Cardiac fibroblast (primary cell): ENCODE measurements around the gene DDX11.
"Not testable (repeated sequence)": the region's sequence is repeated elsewhere in the genome, so short reads cannot be mapped to it uniquely, and the experiment has no call there.

Source experiments
- DNase-seq, 2 donors: peaks; one replicate each; pipeline versions ENCODE4 v3.0.0 to v3.0.0-alpha.2; 2010; ENCODE audit warnings: low read depth in 2 of 2
- H3K4me3 ChIP-seq, 2 donors: replicated peaks in 1 of 2; 1 replicate in 1 of 2; 2 replicates in 1 of 2; pipeline ENCODE4 v1.5.1; 2011; ENCODE audit warnings: low read depth in 2 of 2, low read length in 2 of 2, mild to moderate bottlenecking in 2 of 2, moderate library complexity in 1 of 2
- CTCF ChIP-seq: IDR thresholded peaks from one replicate; pipeline ENCODE4 v1.5.1; 2011; ENCODE audit warnings: low read depth, mild to moderate bottlenecking, low read length, inconsistent platforms

DDX11 gene

GRCh38 chr12:31118347-31119191, 44.9 kb downstream of the DDX11 start:
- no peak for TF ChIP-seq CTCF
- no peak overlapping the region for H3K4me3 ChIP-seq

GRCh38 chr12:31119192-31119802, 45.6 kb downstream of the DDX11 start:
- no peak for TF ChIP-seq CTCF
- no peak for DNase-seq
- H3K4me3 ChIP-seq = no peak overlapping the region

More at GRCh38 chr12:31118347-31119191, 44.9 kb downstream of the DDX11 start:
- peak in 1 of 2 donors; percentile 6 for DNase-seq

GRCh38 chr12:31119803-31120211, 46.1 kb downstream of the DDX11 start:
- H3K4me3 ChIP-seq = no peak overlapping the region
- TF ChIP-seq CTCF = no peak
- DNase-seq = no peak

GRCh38 chr12:31120392-31121008, 46.8 kb downstream of the DDX11 start:
- H3K4me3 ChIP-seq = no peak overlapping the region
- no peak for TF ChIP-seq CTCF
- DNase-seq = no peak

GRCh38 chr12:31121022-31121728, 47.5 kb downstream of the DDX11 start:
- H3K4me3 ChIP-seq, DNase-seq: not testable (repeated sequence)

- no peak for DNase-seq
- no peak for TF ChIP-seq CTCF
- no peak overlapping the region for H3K4me3 ChIP-seq
These were observed 48.8 kb downstream of the DDX11 start for GRCh38 chr12:31122481-31122880.

GRCh38 chr12:31124158-31124557, 50.5 kb downstream of the DDX11 start:
- not testable (repeated sequence) for H3K4me3 ChIP-seq, DNase-seq

GRCh38 chr12:31125171-31125570, 51.5 kb downstream of the DDX11 start:
- not testable (repeated sequence) for H3K4me3 ChIP-seq, DNase-seq

- DNase-seq, H3K4me3 ChIP-seq: not testable (repeated sequence)
These were observed 53.7 kb downstream of the DDX11 start for GRCh38 chr12:31127209-31127848.

- H3K4me3 ChIP-seq, DNase-seq: not testable (repeated sequence)
These were observed 62.9 kb downstream of the DDX11 start for GRCh38 chr12:31136581-31136980.

GRCh38 chr12:31144768-31145167, 71.1 kb downstream of the DDX11 start:
- not testable (repeated sequence) for H3K4me3 ChIP-seq, DNase-seq
